Activated naive CD4-positive, alpha-beta T cell (primary cell): Measurements from ENCODE around the gene COX19.
"Not testable (repeated sequence)": the region's sequence is repeated elsewhere in the genome, so short reads cannot be mapped to it uniquely, and the experiment has no call there.

Experiments
- DNase-seq, 4 experiments: peaks; one replicate each; lab custom pipeline; 2025; lab: John Stamatoyannopoulos, UW

The COX19 gene

GRCh38 chr7:1010226-1010625 is 34.9 kb upstream of the COX19 start:
- no peak for DNase-seq

- no peak for DNase-seq
Observed at GRCh38 chr7:1009747-1010146, 34.4 kb upstream of the COX19 start.

GRCh38 chr7:1008733-1009363 is 33.5 kb upstream of the COX19 start:
- DNase-seq, result no peak

GRCh38 chr7:1007901-1008300 is 32.6 kb upstream of the COX19 start:
- DNase-seq, result no peak

- DNase-seq, result no peak
Observed at GRCh38 chr7:1005303-1005702, 30.0 kb upstream of the COX19 start.

GRCh38 chr7:1004018-1004852 is 28.9 kb upstream of the COX19 start:
- no peak for DNase-seq

GRCh38 chr7:1002445-1002844 is 27.1 kb upstream of the COX19 start:
- DNase-seq, result not testable (repeated sequence)

GRCh38 chr7:1002026-1002425 is 26.7 kb upstream of the COX19 start:
- DNase-seq, result not testable (repeated sequence)

- not testable (repeated sequence) for DNase-seq
Observed at GRCh38 chr7:1001069-1001770, 25.9 kb upstream of the COX19 start.

GRCh38 chr7:999941-1000935 is 24.9 kb upstream of the COX19 start:
- no peak for DNase-seq

- no peak for DNase-seq
Observed at GRCh38 chr7:999149-999879, 24.0 kb upstream of the COX19 start.

- DNase-seq, result no peak
Observed at GRCh38 chr7:997404-998395, 22.4 kb upstream of the COX19 start.

- DNase-seq, result no peak
Observed at GRCh38 chr7:996079-996872, 20.9 kb upstream of the COX19 start.

- DNase-seq, result no peak
Observed at GRCh38 chr7:995571-995970, 20.2 kb upstream of the COX19 start.

GRCh38 chr7:994592-995308 is 19.4 kb upstream of the COX19 start:
- DNase-seq, result no peak

- peak; percentile 67 to 92 (median 86) for DNase-seq
Observed at GRCh38 chr7:992709-993607, 17.6 kb upstream of the COX19 start.
